ENCODE results near the gene PAGR1. TPM values are rescaled to one million over a fixed set of nuclear protein-coding genes. Genes with fewer than 3 reads are reported as not detected.
"Not testable (repeated sequence)": the region's sequence is repeated elsewhere in the genome, so short reads cannot be mapped to it uniquely, and the experiment has no call there.

Gene PAGR1
- total RNA-seq, 1 donor from 2014 or later = 32.4 TPM

- intact Hi-C loops (cut with micrococcal nuclease) = not testable (repeated sequence)
These were observed 17.3 kb downstream of the PAGR1 start for GRCh38 chr16:29833219-29833618.

- intact Hi-C loops (cut with micrococcal nuclease) = no loop called here
These were observed 18.1 kb downstream of the PAGR1 start for GRCh38 chr16:29834079-29834478.

- intact Hi-C loops (cut with micrococcal nuclease) = no loop called here
These were observed 20.0 kb downstream of the PAGR1 start for GRCh38 chr16:29835926-29836325.

GRCh38 chr16:29836623-29837022 is 20.7 kb downstream of the PAGR1 start:
- intact Hi-C loops (cut with micrococcal nuclease) = no loop called here

GRCh38 chr16:29837841-29838240 is 21.9 kb downstream of the PAGR1 start:
- intact Hi-C loops (cut with micrococcal nuclease) = no loop called here

- intact Hi-C loops (cut with micrococcal nuclease) = no loop called here
These were observed 23.9 kb downstream of the PAGR1 start for GRCh38 chr16:29839822-29840221.

GRCh38 chr16:29840240-29840639 is 24.3 kb downstream of the PAGR1 start:
- intact Hi-C loops (cut with micrococcal nuclease) = no loop called here

GRCh38 chr16:29841631-29842030 is 25.7 kb downstream of the PAGR1 start:
- intact Hi-C loops (cut with micrococcal nuclease) = no loop called here

GRCh38 chr16:29842732-29843346 is 26.9 kb downstream of the PAGR1 start:
- intact Hi-C loops (cut with micrococcal nuclease) = no loop called here

- intact Hi-C loops (cut with micrococcal nuclease) = no loop called here
These were observed 28.0 kb downstream of the PAGR1 start for GRCh38 chr16:29843931-29844330.

- intact Hi-C loops (cut with micrococcal nuclease) = no loop called here
These were observed 28.8 kb downstream of the PAGR1 start for GRCh38 chr16:29844575-29845331.

GRCh38 chr16:29845656-29846055 is 29.7 kb downstream of the PAGR1 start:
- intact Hi-C loops (cut with micrococcal nuclease) = no loop called here

GRCh38 chr16:29848420-29849297 is 32.7 kb downstream of the PAGR1 start:
- intact Hi-C loops (cut with micrococcal nuclease) = loop anchor here (1.0 kb wide), 1 partner anchor 148 kb away; no protein-coding TSS in a partner anchor

- intact Hi-C loops (cut with micrococcal nuclease) = no loop called here
These were observed 33.6 kb downstream of the PAGR1 start for GRCh38 chr16:29849505-29849904.

GRCh38 chr16:29850998-29851397 is 35.0 kb downstream of the PAGR1 start:
- intact Hi-C loops (cut with micrococcal nuclease) = no loop called here

- intact Hi-C loops (cut with micrococcal nuclease) = no loop called here
These were observed 36.7 kb downstream of the PAGR1 start for GRCh38 chr16:29852654-29853053.

- intact Hi-C loops (cut with micrococcal nuclease) = no loop called here
These were observed 38.7 kb downstream of the PAGR1 start for GRCh38 chr16:29854520-29855100.

GRCh38 chr16:29857133-29857760 is 41.3 kb downstream of the PAGR1 start:
- intact Hi-C loops (cut with micrococcal nuclease) = no loop called here

- intact Hi-C loops (cut with micrococcal nuclease) = no loop called here
These were observed 42.3 kb downstream of the PAGR1 start for GRCh38 chr16:29858149-29858849.

- intact Hi-C loops (cut with micrococcal nuclease) = no loop called here
These were observed 43.0 kb downstream of the PAGR1 start for GRCh38 chr16:29858974-29859373.
